HepG2 (cell line): ENCODE results near the gene CEP63. TPM values are rescaled to one million over a fixed set of nuclear protein-coding genes. Genes with fewer than 3 reads are reported as not detected.

Experiments used
- ATAC-seq: fragments of 200-7000 bp; cut with Tn5 transposase; 3 replicates; pipeline ENCODE4 v1.9.1; 2020; ENCODE audit warnings: mild to moderate bottlenecking, moderate library complexity
- BruUV-seq: library from RNA; stranded (reverse); fragments of 400-500 nt; replicated peaks from 2 replicates; lab custom pipeline; 2021; lab: Mats Ljungman, UMichigan
- CTCF ChIA-PET: fragments of 300-600 bp; formaldehyde crosslinking; extraction: SDS; loops from one replicate; lab custom pipeline; 2021; ENCODE audit warnings: low total read pairs, inconsistent platforms, low intra/inter-chr PET ratio; lab: Yijun Ruan, JAX
- POLR2A ChIA-PET: fragments of 350-600 bp; sonication (Branson Sonifier 250); formaldehyde crosslinking; loops from one replicate; lab custom pipeline; 2020; ENCODE audit warnings: antibody characterized with exemption, inconsistent platforms; lab: Yijun Ruan, JAX
- DNase-seq: peaks from one replicate; pipeline ENCODE4 v3.0.0-alpha.2; 2015; ENCODE audit warnings: low spot score
- FAIRE-seq: peaks from 3 replicates; lab custom pipeline; 2011; peaks lifted over from hg19 to GRCh38; lab: Jason Lieb, UNC
- H2AFZ ChIP-seq: one replicate; pipeline ENCODE4 v1.6.1; 2011; ENCODE audit warnings: low read length, inconsistent platforms
- H3K27ac ChIP-seq: fragments of 300-600 bp; 3 replicates; pipeline ENCODE4 v1.8.0; 2011; ENCODE audit warnings: mixed run types, mild to moderate bottlenecking, mixed read lengths, low read length, inconsistent platforms; ENCODE audit not compliant: insufficient read depth; ENCODE audit errors: extremely low read length
- H3K27me3 ChIP-seq, 2 experiments: fragments of 200-600 bp in 1 of 2; 2 replicates in 1 of 2; 3 replicates in 1 of 2; pipeline versions ENCODE4 v1.6.0 to v1.8.0; 2011; ENCODE audit warnings: low read length in 2 of 2, mild to moderate bottlenecking in 2 of 2, moderate library complexity in 2 of 2, inconsistent platforms in 1 of 2; ENCODE audit not compliant: insufficient read depth in 2 of 2, control insufficient read depth in 1 of 2
- H3K36me3 ChIP-seq, 2 experiments: fragments of 200-600 bp in 1 of 2; replicated peaks in 1 of 2; 2 replicates in 1 of 2; 3 replicates in 1 of 2; pipeline versions ENCODE4 v1.5.1 to v1.8.0; 2011; ENCODE audit warnings: low read length in 2 of 2, inconsistent platforms in 1 of 2; ENCODE audit not compliant: insufficient read depth in 2 of 2, control insufficient read depth in 1 of 2
- H3K4me1 ChIP-seq: 2 replicates; pipeline ENCODE4 v1.5.1; 2012; ENCODE audit warnings: low read length, inconsistent platforms; ENCODE audit not compliant: insufficient read depth
- H3K4me2 ChIP-seq: 2 replicates; pipeline ENCODE4 v1.6.0; 2011; ENCODE audit warnings: low read depth, low read length, inconsistent platforms
- H3K4me3 ChIP-seq, 3 experiments: fragments of 200-600 bp in 1 of 3; sonication (generic), shearing (Covaris generic) in 1 of 3; replicated peaks in 1 of 3; 2 replicates each; pipeline ENCODE4 v1.5.1; 2011 to 2016; ENCODE audit warnings: low read length in 3 of 3, inconsistent platforms in 2 of 3, low read depth in 2 of 3, mild to moderate bottlenecking in 2 of 3, control low read depth in 1 of 3, mixed read lengths in 1 of 3; ENCODE audit not compliant: insufficient read depth in 1 of 3
- H3K79me2 ChIP-seq: one replicate; pipeline ENCODE4 v1.6.1; 2011; ENCODE audit warnings: low read length, inconsistent platforms; ENCODE audit not compliant: insufficient read depth
- H3K9ac ChIP-seq: 2 replicates; pipeline ENCODE4 v1.6.0; 2011; ENCODE audit warnings: mild to moderate bottlenecking, low read depth, low read length, inconsistent platforms; ENCODE audit not compliant: insufficient read depth
- H3K9me3 ChIP-seq: 2 replicates; pipeline ENCODE4 v1.5.1; 2012; ENCODE audit warnings: mild to moderate bottlenecking, low read length
- H4K20me1 ChIP-seq: 2 replicates; pipeline ENCODE4 v1.6.0; 2011; ENCODE audit warnings: inconsistent platforms, mild to moderate bottlenecking, low read length, moderate library complexity; ENCODE audit not compliant: insufficient read depth
- FOXJ3 ChIP-seq: sonication (generic); formaldehyde crosslinking; IDR thresholded peaks from 2 replicates; pipeline ENCODE4 v1.4.0; 2020; ENCODE audit warnings: missing genetic modification reagents, mild to moderate bottlenecking, borderline replicate concordance
- HDAC2 ChIP-seq: sonication (generic); formaldehyde crosslinking; IDR thresholded peaks from 2 replicates; pipeline ENCODE4 v1.4.0; 2020; ENCODE audit warnings: missing genetic modification reagents
- KLF6 ChIP-seq: IDR thresholded peaks from 2 replicates; pipeline ENCODE4 v1.8.0; 2016; ENCODE audit warnings: missing biosample characterization, missing genetic modification reagents
- PTBP1 ChIP-seq: fragments of 200-400 bp; formaldehyde crosslinking; IDR thresholded peaks from 2 replicates; pipeline ENCODE4 v1.6.1; 2018; ENCODE audit warnings: low read length, low read depth; ENCODE audit not compliant: poor library complexity, severe bottlenecking
- RBM22 ChIP-seq: fragments of 200-400 bp; formaldehyde crosslinking; optimal IDR thresholded peaks from 2 replicates; pipeline ENCODE3; 2017; ENCODE audit warnings: mild to moderate bottlenecking, low read length, moderate library complexity
- SKIL ChIP-seq: sonication (generic); formaldehyde crosslinking; IDR thresholded peaks from 2 replicates; pipeline ENCODE4 v1.8.0; 2022; ENCODE audit warnings: missing genetic modification reagents, mild to moderate bottlenecking, moderate library complexity, borderline replicate concordance
- SMC3 ChIP-seq: IDR thresholded peaks from 2 replicates; pipeline ENCODE4 v1.6.1; 2011; ENCODE audit warnings: low read length, improper control_type of control experiment
- TGIF2 ChIP-seq: IDR thresholded peaks from 2 replicates; pipeline ENCODE4 v1.6.1; 2016; ENCODE audit warnings: control low read depth, missing compliant biosample characterization
- THRA ChIP-seq: sonication (generic); formaldehyde crosslinking; IDR thresholded peaks from 2 replicates; pipeline ENCODE4 v1.4.0; 2020; ENCODE audit warnings: missing genetic modification reagents, borderline replicate concordance
- ZBTB7B ChIP-seq: sonication (generic); formaldehyde crosslinking; IDR thresholded peaks from 2 replicates; pipeline ENCODE4 v1.4.0; 2020; ENCODE audit warnings: missing genetic modification reagents
- ZNF503 ChIP-seq: sonication (generic); formaldehyde crosslinking; IDR thresholded peaks from 2 replicates; pipeline ENCODE4 v1.4.0; 2020; ENCODE audit warnings: missing genetic modification reagents
- whole genome bisulfite sequencing: methylation state at CpG from one replicate; pipeline ENCODE4 v1.1.6; 2017; ENCODE audit warnings: low lambda C conversion rate; 5-methylcytosine and 5-hydroxymethylcytosine counted together
- in situ Hi-C: cut with HindIII; loops from 2 replicates; pipeline ENCODE4 v1.10.0; 2017; ENCODE audit warnings: low pct_unique_long_range_greater_than_20kb; ENCODE audit not compliant: extremely low pct_ligation_motif_present
- intact Hi-C: fragments of 100-400 bp; cut with micrococcal nuclease; formaldehyde crosslinking; loops from one replicate; pipeline ENCODE4 v1.10.0; 2022; ENCODE audit not compliant: unreplicated experiment
- polyA plus RNA-seq, 8 experiments: library from polyadenylated mRNA; depleted of rRNA in 3 of 8; stranded (reverse) in 7 of 8; unstranded in 1 of 8; fragments of >200 nt; fragmentation: Illumina TruSeq in 4 of 8; extraction: Trizol in 4 of 8; gene quantifications; 2 replicates each; pipeline versions ENCODE4 v1.2.1 to v1.2.3, GENCODE V29; 2011 to 2016; ENCODE audit warnings: low read depth in 4 of 8, missing spikeins in 1 of 8, mixed read lengths in 1 of 8; ENCODE audit not compliant: insufficient read depth in 1 of 8
- total RNA-seq, 5 experiments: library from RNA; depleted of rRNA; stranded (reverse); fragments of >200 nt; fragmentation: Illumina TruSeq; extraction: Trizol; gene quantifications; 2 replicates each; pipeline ENCODE4 v1.2.3, GENCODE V29; 2016; ENCODE audit warnings: low read depth in 1 of 5

The CEP63 gene
- total and polyA plus RNA-seq, 2 of the 13 experiments (the other 11 are each of a cell fraction or from before 2014, with no cell fraction given) = 7.2 to 18.4 TPM

GRCh38 chr3:134503266-134503665 is 17.4 kb downstream of the CEP63 start:
- in situ Hi-C loops (no loop called here), intact Hi-C loops (no loop called here)
- Histone ChIP-seq H4K20me1 (no peaks in the 10 kb centered on the region), H3K36me3 (peaks cover 0 to 2% of the 10 kb centered on the region in 2 experiments; a peak in 2 of 5 replicates), H3K9ac (no peak overlapping the region), H3K79me2 (peaks cover 32% of the 10 kb centered on the region), H2AFZ (no peak overlapping the region), H3K27me3 (no peaks in the 10 kb centered on the region), H3K4me3 (no peak overlapping the region), H3K4me2 (no peak overlapping the region), H3K4me1 (no peaks in the 10 kb centered on the region), H3K9me3 (peaks cover 10% of the 10 kb centered on the region; the same call in 1 of the 2 replicates), H3K27ac (no peak overlapping the region)
- no peak for TF ChIP-seq RBM22
- TF ChIP-seq THRA (CRISPR knock-in tag) = no peak
- TF ChIP-seq HDAC2 (CRISPR knock-in tag) = no peak
- TF ChIP-seq FOXJ3 (CRISPR knock-in tag) = no peak
- BruUV-seq = no TSS peak
- ChIA-PET CTCF (no interaction called here), POLR2A (interaction anchor here (1.0 kb wide), 1 partner anchor 18 kb away, joined by 3 read pairs; the partner anchor contains the start of genes ANAPC13 and CEP63)
- no peak for DNase-seq
- 100% methylated on average over 1 of the region's 1 CpG for WGBS
- no peak for ATAC-seq
- no peak for FAIRE-seq

GRCh38 chr3:134504132-134504531 is 18.3 kb downstream of the CEP63 start:
- peaks cover 27% of the 10 kb centered on the region for H3K79me2 ChIP-seq
- no TSS peak for BruUV-seq
- no peak for FAIRE-seq

More at GRCh38 chr3:134504132-134504531, 18.3 kb downstream of the CEP63 start:
- intact Hi-C loops (no loop called here), in situ Hi-C loops (no loop called here)
- Histone ChIP-seq H4K20me1 (no peaks in the 10 kb centered on the region), H3K36me3 (peaks cover 0 to 4% of the 10 kb centered on the region in 2 experiments; a peak in 2 of 5 replicates), H3K4me1 (no peaks in the 10 kb centered on the region), H3K27me3 (no peaks in the 10 kb centered on the region), H2AFZ (no peak overlapping the region), H3K27ac (no peak overlapping the region), H3K4me2 (no peak overlapping the region)
- CTCF ChIA-PET = no interaction called here
- no peak for DNase-seq
- 99% methylated on average over 2 of the region's 3 CpGs for WGBS
- POLR2A ChIA-PET = no interaction called here
- TF ChIP-seq ZBTB7B (CRISPR knock-in tag) (no peak), ZNF503 (no peak), PTBP1 (no peak), SKIL (no peak), KLF6 (no peak), TGIF2 (CRISPR knock-in tag) (no peak), SMC3 (no peak)
- TF ChIP-seq, all 625 proteins: peak for 0
- no peak for ATAC-seq
- no peak overlapping the region for H3K4me3 ChIP-seq
- peaks cover 10% of the 10 kb centered on the region; the same call in 1 of the 2 replicates for H3K9me3 ChIP-seq
- H3K9ac ChIP-seq = no peak overlapping the region
